ENCODE measurements around the gene MAP4K2. TPM values are rescaled to one million over a fixed set of nuclear protein-coding genes. Genes with fewer than 3 reads are reported as not detected.

The MAP4K2 gene
- total and polyA plus RNA-seq, 2 of the 8 experiments (the other 6 are each of a cell fraction or from before 2014, with no cell fraction given), result 20.1 to 20.7 TPM

DNA sequence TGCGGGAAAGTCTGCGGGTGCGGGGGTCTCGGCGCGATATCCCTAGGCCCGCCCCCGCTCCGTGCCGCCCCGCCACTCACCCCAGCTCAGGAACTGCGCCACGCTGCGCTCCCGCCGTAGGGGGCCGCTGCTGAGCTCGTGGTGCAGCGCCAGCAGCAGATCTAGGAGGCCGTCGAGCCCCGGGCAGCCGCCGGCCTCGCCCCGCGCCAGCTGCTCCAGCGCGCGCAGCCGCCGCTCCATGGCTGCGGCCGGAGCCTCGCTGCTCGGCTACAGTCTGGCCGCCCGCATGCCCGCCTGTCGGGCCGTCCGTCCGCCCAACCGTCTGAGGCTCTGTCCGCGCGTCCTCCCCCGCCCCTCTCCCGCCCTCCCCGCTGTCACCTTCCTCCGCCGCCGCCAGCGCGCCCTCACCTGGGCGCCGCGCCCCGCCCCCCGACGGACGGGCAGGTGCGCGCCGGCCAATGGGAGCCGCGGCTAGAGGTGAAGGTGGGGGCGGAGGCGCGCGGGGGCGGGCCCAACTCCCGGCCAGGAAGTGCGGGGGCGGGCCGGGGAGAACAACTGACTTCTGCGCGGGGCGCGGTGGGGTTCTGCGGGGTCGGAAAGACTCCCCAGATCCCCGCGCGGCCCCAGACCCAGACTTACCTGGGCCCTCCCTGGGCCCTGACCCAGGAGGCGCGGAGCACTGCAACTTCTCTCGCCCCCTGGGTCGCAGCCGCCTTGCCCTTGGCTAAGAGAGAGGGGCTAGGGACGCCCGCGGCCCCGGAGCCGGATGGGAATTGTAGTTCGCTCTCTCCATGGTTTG lies 41.5 kb upstream of the MAP4K2 start, which contains the start of gene CDC42BPG (continued):
- TF ChIP-seq, protein P1, sequence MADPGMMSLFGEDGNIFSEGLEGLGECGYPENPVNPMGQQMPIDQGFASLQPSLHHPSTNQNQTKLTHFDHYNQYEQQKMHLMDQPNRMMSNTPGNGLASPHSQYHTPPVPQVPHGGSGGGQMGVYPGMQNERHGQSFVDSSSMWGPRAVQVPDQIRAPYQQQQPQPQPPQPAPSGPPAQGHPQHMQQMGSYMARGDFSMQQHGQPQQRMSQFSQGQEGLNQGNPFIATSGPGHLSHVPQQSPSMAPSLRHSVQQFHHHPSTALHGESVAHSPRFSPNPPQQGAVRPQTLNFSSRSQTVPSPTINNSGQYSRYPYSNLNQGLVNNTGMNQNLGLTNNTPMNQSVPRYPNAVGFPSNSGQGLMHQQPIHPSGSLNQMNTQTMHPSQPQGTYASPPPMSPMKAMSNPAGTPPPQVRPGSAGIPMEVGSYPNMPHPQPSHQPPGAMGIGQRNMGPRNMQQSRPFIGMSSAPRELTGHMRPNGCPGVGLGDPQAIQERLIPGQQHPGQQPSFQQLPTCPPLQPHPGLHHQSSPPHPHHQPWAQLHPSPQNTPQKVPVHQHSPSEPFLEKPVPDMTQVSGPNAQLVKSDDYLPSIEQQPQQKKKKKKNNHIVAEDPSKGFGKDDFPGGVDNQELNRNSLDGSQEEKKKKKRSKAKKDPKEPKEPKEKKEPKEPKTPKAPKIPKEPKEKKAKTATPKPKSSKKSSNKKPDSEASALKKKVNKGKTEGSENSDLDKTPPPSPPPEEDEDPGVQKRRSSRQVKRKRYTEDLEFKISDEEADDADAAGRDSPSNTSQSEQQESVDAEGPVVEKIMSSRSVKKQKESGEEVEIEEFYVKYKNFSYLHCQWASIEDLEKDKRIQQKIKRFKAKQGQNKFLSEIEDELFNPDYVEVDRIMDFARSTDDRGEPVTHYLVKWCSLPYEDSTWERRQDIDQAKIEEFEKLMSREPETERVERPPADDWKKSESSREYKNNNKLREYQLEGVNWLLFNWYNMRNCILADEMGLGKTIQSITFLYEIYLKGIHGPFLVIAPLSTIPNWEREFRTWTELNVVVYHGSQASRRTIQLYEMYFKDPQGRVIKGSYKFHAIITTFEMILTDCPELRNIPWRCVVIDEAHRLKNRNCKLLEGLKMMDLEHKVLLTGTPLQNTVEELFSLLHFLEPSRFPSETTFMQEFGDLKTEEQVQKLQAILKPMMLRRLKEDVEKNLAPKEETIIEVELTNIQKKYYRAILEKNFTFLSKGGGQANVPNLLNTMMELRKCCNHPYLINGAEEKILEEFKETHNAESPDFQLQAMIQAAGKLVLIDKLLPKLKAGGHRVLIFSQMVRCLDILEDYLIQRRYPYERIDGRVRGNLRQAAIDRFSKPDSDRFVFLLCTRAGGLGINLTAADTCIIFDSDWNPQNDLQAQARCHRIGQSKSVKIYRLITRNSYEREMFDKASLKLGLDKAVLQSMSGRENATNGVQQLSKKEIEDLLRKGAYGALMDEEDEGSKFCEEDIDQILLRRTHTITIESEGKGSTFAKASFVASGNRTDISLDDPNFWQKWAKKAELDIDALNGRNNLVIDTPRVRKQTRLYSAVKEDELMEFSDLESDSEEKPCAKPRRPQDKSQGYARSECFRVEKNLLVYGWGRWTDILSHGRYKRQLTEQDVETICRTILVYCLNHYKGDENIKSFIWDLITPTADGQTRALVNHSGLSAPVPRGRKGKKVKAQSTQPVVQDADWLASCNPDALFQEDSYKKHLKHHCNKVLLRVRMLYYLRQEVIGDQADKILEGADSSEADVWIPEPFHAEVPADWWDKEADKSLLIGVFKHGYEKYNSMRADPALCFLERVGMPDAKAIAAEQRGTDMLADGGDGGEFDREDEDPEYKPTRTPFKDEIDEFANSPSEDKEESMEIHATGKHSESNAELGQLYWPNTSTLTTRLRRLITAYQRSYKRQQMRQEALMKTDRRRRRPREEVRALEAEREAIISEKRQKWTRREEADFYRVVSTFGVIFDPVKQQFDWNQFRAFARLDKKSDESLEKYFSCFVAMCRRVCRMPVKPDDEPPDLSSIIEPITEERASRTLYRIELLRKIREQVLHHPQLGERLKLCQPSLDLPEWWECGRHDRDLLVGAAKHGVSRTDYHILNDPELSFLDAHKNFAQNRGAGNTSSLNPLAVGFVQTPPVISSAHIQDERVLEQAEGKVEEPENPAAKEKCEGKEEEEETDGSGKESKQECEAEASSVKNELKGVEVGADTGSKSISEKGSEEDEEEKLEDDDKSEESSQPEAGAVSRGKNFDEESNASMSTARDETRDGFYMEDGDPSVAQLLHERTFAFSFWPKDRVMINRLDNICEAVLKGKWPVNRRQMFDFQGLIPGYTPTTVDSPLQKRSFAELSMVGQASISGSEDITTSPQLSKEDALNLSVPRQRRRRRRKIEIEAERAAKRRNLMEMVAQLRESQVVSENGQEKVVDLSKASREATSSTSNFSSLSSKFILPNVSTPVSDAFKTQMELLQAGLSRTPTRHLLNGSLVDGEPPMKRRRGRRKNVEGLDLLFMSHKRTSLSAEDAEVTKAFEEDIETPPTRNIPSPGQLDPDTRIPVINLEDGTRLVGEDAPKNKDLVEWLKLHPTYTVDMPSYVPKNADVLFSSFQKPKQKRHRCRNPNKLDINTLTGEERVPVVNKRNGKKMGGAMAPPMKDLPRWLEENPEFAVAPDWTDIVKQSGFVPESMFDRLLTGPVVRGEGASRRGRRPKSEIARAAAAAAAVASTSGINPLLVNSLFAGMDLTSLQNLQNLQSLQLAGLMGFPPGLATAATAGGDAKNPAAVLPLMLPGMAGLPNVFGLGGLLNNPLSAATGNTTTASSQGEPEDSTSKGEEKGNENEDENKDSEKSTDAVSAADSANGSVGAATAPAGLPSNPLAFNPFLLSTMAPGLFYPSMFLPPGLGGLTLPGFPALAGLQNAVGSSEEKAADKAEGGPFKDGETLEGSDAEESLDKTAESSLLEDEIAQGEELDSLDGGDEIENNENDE (IDR thresholded peaks at IDR 0.05; ENCODE audit: insufficient replicate concordance, low read length), result no peak
- TF ChIP-seq EZH2 (IDR thresholded peaks at IDR 0.05; ENCODE audit: low read depth, low read length, severe bottlenecking), result no peak
- TF ChIP-seq KDM4A (IDR thresholded peaks at IDR 0.05; ENCODE audit: low read depth, low read length, severe bottlenecking), result peak; percentile 72
- TF ChIP-seq GABPA (IDR thresholded peaks at IDR 0.05; ENCODE audit: borderline replicate concordance, insufficient read depth, low read length), result no peak
- TF ChIP-seq BRCA1 (IDR thresholded peaks at IDR 0.05; ENCODE audit: low read depth, low read length), result no peak
- TF ChIP-seq BCL11A (IDR thresholded peaks at IDR 0.05; ENCODE audit: low read depth in 2 of 2, low read length in 2 of 2), result no peak
- no peak for TF ChIP-seq SP2 (IDR thresholded peaks at IDR 0.05; ENCODE audit: low read length)
- TF ChIP-seq SIX5 (IDR thresholded peaks at IDR 0.05; ENCODE audit: low read depth, low read length), result peak; percentile 34; the same call in 1 of the 2 replicates
- TF ChIP-seq KDM5A (IDR thresholded peaks at IDR 0.05; ENCODE audit: low read length), result no peak
- no peak for TF ChIP-seq CEBPB (IDR thresholded peaks at IDR 0.05; ENCODE audit: low read depth, low read length)

Data from H1 (cell line).